DMS53 (cell line): Measurements from ENCODE around the gene EXOC4.
"Not testable (repeated sequence)": the region's sequence is repeated elsewhere in the genome, so short reads cannot be mapped to it uniquely, and the experiment has no call there.

Source experiments
- DNase-seq: peaks from one replicate; lab custom pipeline; 2025; lab: John Stamatoyannopoulos, UW

EXOC4 gene

DNA sequence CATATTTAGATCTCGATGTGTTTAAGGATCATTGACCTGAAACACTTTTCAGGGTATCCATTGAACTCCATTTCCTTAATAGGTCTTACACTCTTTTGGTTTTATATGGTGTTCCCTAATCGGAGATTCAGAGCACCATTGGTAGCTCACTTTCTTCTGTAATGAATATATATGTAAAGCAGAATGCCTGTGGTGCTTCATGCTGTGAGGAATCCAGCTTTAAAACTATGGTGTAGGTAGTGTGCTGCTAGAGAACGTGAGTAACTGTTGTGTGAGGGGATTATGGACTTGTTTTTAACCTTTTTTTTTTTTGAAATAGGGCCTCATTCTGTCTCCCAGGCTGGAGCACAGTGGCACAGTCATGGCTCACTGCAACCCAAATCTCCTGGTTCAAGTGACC is 497.4 kb downstream of the EXOC4 start:
- DNase-seq = no peak

DNA sequence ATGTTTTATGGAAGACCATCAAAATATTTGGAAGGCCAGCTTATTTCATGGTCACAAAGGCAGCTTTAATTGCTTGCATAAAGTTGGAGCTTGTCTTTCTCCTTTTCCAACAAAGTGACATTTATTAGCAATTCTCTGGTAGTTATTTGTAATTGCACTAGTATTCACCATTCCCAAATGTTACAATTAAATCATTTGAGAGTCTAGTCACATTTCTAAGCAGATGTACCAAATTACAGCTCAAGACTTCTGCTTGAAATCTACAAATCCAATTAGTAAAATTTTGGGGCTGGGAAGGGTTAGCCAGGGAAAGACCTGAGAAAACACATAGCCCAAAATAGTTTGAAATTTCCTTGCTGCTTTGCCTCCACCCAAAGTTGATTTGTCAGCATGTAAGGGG is 498.2 kb downstream of the EXOC4 start:
- no peak for DNase-seq

DNA sequence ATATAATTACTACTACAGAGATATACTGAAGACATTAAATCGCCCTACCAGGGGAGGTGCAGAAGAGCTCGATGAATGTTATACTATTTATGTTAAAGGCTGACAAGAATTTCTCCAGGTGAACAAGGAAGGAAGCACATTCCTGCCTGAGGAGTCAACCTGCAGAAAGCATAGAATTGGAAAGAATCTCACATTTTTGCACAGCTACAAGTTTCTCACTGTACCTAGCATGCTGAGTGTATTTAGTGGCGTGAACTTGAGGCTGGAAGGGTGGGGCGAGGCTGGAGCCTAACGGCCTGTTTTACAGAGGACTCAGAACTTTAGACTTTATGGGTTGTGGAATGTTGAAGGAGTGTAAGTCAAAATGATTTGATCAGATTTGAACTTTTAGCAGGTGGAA is 500.6 kb downstream of the EXOC4 start:
- no peak for DNase-seq

DNA sequence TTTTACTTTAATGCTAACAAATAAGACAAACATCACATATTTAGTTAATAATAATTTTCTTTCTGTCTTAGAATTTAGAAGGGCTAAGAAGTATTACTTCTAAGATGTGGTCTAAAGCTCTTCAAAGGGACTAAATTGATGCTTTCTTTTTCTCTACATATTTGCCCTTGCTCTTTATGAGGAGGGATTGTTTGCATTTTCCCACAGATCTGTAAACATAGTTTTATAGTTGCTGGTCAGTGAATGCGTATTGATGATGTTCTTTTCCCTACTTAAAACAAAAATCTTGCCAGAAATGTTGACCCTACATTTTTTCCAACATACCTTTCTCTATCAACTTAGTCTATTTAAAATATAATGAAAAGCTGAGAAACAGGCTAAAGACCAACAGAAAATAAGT is 501.8 kb downstream of the EXOC4 start:
- DNase-seq = no peak

DNA sequence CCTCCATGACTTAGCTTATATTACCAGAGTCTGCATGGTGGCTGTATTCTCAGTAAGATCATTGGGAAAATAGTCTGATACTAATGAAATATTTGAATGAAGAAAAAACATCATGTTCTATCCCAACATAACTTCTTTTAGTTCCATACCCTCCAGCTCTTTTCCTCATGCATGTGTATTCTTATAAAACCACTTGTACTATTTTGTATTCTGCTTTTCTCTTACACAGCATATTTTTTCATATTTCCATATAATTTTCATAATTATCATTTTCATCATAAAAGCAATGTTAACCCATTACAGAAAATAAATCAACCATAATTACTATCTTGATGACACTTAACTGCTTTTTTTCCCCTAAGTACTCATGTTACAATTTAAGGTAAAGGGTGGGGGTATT is 503.0 kb downstream of the EXOC4 start:
- no peak for DNase-seq

DNA sequence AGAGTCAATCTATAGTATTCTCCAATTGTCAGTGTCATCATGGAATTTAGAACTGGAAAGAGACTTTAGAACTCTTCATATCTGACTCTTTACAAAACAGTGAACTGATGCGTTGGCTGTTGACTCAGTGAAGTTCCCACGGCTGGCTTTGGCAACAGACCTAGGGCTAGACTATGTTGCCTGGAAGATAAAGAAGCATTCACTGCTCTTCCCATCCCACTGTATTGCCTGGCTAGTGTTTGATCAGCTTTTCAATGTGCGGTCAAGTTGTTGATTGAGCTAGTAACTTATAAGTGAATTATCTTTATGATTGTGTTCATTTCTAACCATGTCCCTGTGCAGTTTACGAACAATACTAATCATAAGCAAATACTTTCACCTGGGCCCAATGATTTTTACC is 508.6 kb downstream of the EXOC4 start:
- DNase-seq = no peak

DNA sequence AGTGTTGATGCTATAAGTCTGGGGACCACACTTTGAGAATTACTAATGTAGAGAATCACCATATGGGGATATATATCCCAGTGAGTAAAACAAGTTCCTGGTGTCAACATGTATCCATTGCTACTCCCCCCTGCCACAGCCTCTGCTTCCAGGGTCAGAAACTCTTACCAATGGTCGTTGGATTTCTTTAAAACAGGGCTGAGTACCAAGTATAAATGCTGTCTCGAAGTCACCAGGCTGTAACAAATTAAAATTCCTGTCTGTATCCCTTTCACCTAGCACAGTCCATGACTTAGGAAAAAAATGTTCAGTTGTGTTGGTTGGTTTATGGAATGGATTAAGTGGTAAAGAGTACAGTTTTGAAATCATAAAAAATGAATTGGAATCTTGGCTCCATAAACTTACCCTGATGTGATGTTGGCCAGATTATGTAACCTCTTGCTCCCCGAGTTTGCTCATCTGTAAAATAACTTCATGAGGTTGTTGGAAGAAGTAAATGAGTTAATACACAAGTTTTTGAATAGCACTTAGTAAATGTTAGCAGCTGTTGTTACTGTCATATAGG is 510.3 kb downstream of the EXOC4 start:
- no peak for DNase-seq

DNA sequence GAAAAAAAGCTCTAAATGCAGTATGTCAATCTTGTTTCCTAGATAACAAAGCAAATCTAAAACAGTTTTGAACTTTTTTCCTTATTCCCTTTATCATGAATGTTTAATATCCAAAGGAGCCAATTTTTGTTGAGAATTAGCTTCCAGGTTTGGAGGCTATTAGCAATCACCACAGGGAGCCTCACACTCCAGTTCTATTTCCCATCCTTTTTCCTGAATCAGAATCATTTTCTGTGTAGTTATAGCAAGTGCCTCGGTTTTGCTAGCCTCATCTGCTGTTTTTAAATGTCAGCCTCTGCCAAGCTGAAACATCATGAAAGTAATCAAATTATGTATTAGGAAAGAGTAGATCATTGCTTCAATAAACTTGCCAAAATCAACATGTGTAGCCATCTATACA is 516.8 kb downstream of the EXOC4 start:
- DNase-seq = no peak

DNA sequence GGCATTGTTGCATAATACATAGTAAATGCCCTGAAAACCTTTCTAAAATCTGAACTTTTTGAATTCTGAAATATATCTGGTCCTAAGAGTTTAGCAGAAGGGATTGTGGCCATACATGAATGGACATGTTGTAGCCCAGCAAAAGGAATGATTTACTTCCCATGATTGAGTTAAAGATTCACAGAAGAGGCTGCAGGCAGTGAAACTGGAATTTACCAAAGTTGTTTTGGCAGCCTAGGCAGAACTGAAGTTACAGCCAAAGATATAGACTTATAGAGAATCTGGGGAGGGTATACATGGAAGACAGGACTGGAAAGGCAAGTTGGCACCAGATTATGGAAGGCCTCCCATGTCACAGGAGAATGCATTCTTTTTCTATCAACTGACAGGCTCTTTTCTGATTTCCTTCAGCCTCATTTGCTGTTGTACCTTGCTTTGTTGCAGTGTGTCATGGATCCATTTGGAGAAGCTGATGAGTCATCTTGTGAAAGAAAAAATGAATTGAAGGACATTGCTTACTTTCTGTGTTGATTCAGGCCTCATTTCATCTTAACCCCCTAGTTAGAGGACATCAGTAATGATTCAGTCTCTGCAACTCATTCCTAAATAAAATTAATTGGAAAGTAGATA is 518.1 kb downstream of the EXOC4 start:
- peak; percentile 83 for DNase-seq

DNA sequence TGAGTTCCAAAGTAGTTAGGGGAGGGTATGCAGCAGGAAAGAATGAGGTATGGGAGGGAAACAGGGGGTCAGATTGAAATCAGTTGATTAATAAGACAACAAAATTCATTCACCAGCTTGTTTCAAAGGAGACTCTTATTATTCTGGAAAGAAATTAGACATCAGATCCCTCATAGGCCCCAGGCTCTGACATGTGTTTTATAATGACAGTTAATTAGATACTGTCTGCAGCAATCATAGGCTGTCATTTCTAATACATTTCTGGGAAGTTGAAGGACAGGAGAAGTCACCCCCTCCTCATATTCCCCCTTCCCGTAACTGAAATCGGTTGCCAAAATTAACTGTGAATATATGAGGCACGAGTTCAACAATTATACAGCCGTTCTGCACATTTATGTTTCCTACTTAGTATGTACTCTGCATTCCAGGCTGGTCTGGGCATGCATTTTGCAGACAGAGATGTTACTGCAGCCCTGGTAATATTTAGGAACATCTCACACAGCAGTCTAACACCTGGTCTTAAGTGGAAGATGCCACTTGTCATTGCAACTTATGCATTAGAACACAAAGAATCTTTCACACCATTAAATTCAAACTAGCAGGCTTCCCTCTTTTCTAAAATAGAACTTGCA is 519.0 kb downstream of the EXOC4 start:
- no peak for DNase-seq

DNA sequence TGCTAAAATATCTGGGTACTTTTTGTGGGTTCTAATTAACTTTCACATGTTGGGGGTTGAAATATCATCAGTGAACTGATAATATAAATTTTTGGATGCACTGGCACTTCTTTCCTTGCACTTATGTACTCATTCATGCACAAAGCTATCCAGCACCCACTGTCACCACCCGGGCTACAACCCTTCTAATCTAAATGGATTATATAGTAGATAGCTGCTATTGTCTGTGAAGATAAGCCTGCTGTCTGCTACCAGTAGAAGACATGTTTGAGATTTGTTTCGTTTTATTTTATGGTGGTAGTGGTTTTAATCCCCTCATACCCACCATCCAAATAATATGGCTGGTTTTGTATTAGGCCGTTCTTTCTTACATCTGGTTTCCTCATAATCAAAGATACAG is 520.7 kb downstream of the EXOC4 start:
- DNase-seq = no peak

DNA sequence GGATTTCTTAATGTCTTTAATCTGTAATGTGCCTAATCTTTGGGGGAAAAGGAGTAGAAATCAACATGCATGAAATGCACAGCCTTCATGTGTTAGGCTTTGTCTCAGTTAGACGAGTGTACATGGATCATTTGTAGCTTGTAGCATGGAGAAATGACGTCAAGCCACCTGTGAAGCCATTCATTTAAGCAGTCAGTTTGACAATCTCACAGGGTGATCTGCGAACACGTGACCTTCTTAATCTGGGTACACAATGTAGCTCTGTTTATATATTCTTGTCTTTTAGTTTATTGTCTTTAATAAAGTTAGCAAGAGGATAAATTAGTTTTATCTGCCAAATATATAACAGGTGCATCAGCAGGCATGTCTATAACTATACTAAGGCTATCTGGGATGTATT is 522.3 kb downstream of the EXOC4 start:
- DNase-seq = no peak

DNA sequence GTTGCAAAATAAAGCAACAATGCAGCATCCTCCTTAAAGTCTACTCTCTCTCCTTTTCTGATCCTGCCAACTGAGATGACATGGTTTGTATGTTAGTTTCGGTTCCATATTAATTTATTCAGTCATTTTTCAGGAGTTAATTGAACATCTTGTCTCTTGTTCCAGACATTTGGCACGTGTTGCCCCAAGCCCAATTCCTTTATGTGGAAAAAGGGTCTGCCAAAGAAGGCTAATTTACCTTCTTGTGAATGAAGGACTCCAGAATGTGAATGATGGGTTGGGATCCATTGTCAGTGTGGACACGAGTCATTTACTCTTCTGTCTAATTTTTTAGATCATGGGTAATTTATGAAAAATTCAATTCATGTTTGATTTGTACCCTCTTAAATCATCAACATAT is 523.4 kb downstream of the EXOC4 start:
- DNase-seq = no peak

DNA sequence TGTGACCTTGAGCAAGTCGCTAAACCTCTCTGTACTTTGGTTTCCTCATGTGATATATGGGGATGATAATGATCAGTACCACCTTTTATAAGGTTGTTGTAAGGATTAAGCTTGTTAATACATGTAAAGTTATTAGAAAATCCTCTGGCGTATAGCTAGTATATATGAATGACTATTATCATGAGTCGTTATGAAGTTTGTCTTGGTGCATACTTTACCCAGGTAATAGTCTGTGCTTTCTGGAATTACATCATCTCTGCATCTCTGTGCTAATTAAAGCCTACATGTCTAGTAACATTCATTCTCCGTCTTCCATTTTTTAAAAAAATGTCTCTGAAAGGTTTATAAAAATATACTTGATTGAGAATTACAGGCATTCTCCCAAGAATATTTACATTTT is 524.8 kb downstream of the EXOC4 start:
- no peak for DNase-seq

DNA sequence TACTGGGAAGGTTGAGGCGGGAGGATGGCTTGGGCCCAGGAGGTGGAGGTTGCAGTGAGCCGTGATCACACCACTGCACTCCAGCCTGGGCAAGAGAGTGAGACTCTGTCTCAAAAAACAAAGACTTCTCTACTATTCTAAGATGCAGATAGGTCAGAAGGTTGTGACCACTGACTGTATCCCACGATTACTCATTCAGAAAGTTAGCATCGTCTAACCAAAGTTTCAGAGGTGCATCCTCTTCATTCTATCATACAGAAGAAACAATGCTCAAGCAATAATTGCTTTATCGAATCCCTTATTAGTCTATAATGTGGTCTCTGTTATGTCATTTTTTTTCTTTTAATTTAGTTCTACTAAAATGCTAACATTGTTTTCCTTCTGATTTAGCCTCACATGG is 525.6 kb downstream of the EXOC4 start:
- no peak for DNase-seq

DNA sequence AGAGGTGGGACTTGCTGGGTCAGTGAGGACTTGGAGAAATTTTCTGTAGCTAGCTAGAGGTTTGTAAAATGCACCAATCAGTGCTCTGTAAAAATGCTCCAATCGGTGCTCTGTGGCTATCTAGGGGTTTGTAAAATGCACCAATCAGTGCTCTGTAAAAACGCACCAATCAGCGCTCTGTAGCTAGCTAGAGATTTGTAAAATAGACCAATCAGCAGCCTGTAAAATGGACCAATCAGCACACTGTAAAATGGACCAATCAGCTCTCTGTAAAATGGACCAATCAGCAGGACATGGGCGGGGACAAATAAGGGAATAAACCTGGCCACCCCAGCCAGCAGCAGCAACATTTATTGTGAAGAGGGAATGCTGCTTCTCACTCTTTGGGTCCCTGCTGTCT is 526.7 kb downstream of the EXOC4 start:
- DNase-seq = not testable (repeated sequence)

DNA sequence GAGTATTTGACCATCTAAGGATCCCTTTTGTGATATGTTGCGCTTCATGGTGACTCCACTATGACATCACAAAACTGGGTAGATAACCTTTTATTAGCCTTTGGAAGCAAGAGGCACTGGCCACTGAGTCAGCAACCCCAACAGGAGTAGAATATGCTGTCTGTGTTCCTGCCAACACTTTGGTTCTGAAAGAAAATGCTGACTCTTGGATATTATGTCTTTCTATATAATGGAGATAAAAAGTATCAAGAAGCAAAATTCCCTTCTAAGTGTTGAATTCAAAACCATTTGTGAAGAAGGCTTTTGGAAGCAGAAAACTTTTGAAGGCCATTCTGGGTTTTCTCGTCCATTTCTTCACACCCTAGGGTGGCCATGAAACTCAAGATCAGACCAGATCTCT is 528.0 kb downstream of the EXOC4 start:
- DNase-seq = no peak

DNA sequence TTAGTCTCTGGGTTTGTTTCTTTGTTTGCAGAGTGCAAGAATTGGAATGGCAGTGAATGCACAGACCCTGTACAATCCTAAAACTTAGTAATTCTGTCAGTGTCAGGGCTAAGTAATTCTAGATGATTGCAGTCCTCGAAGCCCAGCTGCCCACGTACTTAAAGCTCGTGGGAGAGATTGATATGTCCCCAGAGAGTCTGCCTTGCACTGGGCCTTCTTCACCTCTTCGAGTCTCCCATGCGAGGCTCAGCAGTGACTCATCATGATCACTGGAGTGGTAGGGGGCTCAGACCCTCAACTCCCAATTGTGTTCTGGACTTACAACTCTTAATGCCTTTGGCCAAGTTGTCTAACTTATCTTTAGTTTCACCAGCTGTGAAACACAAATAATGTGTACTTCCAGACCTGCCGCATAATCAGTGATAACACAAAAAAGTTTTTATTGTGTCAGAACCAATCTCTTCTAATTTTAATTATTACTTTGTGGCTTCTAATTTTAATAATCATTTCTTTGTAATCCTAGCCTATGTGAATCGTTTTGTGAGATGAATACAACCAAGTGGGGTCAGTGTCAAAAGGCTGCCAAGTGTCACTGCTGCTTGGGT is 528.7 kb downstream of the EXOC4 start:
- DNase-seq = no peak

DNA sequence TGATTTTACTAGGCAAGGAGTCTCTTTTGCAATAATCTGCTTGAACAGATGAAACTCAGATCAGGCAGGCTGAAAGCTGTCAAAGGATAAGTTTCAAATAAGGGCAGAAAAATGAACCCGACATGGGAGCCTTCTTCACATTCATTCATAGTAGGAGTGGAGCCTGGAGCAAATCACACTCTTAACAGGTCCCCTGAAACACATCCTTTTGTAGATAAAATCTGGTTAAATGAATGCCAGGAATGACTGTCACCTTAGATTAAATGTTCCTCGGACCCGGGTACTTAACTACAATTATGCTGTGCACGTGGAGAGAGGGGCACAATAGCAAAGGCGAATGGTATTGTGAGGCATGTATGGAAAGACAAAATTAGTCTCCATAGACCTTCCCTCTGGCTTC is 529.6 kb downstream of the EXOC4 start:
- DNase-seq = no peak

DNA sequence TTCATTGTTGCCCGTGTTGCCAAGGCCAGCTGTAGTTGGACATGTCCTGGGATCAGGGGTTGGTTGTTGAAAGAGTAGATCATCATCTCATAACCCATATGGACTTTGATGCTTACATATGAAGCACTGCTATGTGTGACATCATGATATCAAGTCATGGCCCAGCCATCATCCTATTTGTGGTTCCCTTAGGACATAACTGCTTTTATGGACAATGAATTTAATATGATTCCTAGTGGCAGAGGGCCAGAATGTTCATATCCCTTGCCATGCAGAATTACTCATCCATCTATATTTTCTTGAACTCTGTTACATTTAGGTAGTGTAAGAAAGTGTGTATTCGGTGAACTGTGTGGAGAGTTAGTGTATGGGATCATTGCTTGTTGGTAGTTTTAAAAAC is 530.4 kb downstream of the EXOC4 start:
- no peak for DNase-seq

DNA sequence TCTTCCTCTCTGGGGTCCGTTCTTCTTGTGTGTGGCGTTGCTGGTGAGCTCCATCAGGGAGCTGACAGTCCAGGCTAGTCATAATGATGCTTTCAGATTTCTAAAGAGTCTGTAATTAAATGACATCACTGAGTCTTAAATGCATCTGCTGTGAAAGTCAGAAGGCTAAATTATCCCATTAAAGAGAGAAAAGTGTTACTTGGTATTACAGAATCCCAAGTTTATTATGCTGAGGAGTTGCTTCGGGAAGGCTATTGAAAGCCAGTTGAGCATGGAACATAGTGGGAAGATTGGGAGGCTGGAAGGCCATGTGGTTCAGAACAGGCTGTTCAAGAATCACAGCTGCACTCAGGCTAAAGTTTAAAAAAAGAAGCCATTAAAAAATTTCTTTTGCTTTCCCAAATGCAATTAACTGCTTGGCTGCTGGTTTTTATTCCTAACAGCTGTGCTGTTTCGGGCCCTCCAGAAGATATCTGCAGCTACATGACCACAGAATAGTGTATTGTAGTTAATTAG is 531.7 kb downstream of the EXOC4 start:
- no peak for DNase-seq

DNA sequence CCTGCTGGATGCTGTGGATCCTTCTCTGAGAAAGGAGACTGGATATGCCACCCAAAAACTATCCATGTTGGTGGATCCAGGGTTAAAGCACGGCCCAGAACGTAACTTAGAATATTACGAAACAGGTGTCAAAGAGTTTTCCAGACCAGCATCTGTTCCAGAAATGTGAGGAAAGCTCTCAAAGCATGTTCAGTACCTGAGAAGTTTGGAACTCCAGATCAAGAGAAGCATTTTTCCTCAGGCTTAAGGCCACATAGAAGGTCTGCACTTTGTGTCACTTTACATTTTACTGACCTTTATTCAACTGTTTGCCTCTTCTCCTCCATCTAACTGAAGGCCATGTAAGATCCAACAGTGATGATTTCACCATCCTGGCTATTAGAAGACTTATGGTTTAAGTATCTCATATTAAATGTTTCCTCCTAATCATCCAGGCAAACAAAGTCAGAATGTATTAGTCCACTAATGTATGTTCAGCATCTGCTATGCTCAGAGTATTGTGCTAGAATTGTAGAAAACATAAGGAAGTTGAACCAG is 533.6 kb downstream of the EXOC4 start:
- DNase-seq = no peak

DNA sequence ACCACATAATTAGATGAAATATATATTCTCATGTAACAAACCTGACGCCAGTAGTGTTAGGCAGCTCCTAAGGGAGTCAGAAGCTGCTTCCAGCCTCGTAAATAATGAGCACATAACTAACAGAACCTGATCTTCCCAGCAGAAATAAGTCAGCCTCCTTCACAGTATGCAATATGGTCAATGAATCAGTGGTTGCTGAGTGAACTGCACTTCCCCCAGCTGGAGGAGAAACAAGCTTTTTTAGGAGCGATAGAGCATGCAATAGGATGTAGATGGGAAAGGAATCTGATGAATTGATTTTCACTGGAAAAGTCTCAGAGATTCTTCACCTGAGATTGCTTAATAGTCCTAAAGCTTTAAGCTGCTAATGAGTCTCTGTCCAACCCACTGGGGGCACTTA is 537.1 kb downstream of the EXOC4 start:
- DNase-seq = no peak
